GM18861 (cell line): ENCODE data around the gene ZNF532.
"Not testable (repeated sequence)": the region's sequence is repeated elsewhere in the genome, so short reads cannot be mapped to it uniquely, and the experiment has no call there.

Experiments
- ATAC-seq: cut with Tn5 transposase; IDR thresholded peaks from one replicate; pipeline ENCODE4 v1.9.1; 2021; ENCODE audit not compliant: unreplicated experiment

Gene ZNF532

GRCh38 chr18:59002974-59003594, 138.4 kb downstream of the ZNF532 start:
- no peak for ATAC-seq

GRCh38 chr18:59005262-59005661, 140.6 kb downstream of the ZNF532 start:
- ATAC-seq, result no peak

GRCh38 chr18:59006461-59007067, 141.9 kb downstream of the ZNF532 start:
- ATAC-seq, result no peak

GRCh38 chr18:59008302-59008974, 143.8 kb downstream of the ZNF532 start:
- ATAC-seq, result no peak

GRCh38 chr18:59009846-59010245, 145.2 kb downstream of the ZNF532 start:
- ATAC-seq, result no peak

GRCh38 chr18:59011289-59011688, 146.6 kb downstream of the ZNF532 start:
- ATAC-seq, result no peak

- ATAC-seq, result no peak
These were observed 147.1 kb downstream of the ZNF532 start for GRCh38 chr18:59011786-59012185.

- no peak for ATAC-seq
These were observed 148.4 kb downstream of the ZNF532 start for GRCh38 chr18:59012815-59013705.

GRCh38 chr18:59013744-59014143, 149.1 kb downstream of the ZNF532 start:
- ATAC-seq, result no peak

- no peak for ATAC-seq
These were observed 151.0 kb downstream of the ZNF532 start for GRCh38 chr18:59015531-59016152.

GRCh38 chr18:59021500-59021899, 156.8 kb downstream of the ZNF532 start:
- ATAC-seq, result no peak

- no peak for ATAC-seq
These were observed 157.7 kb downstream of the ZNF532 start for GRCh38 chr18:59022167-59022945.

GRCh38 chr18:59024829-59025228, 160.2 kb downstream of the ZNF532 start:
- no peak for ATAC-seq

- ATAC-seq, result not testable (repeated sequence)
These were observed 160.9 kb downstream of the ZNF532 start for GRCh38 chr18:59025532-59025931.

GRCh38 chr18:59026364-59026763, 161.7 kb downstream of the ZNF532 start:
- ATAC-seq, result no peak

- ATAC-seq, result no peak
These were observed 162.2 kb downstream of the ZNF532 start for GRCh38 chr18:59026831-59027410.

GRCh38 chr18:59029663-59030429, 165.2 kb downstream of the ZNF532 start:
- no peak for ATAC-seq

GRCh38 chr18:59032308-59032707, 167.6 kb downstream of the ZNF532 start:
- ATAC-seq, result no peak

GRCh38 chr18:59033359-59033758, 168.7 kb downstream of the ZNF532 start:
- ATAC-seq, result no peak
